H9 (cell line): ENCODE measurements around the gene TGM4. TPM values are rescaled to one million over a fixed set of nuclear protein-coding genes. Genes with fewer than 3 reads are reported as not detected.

ENCODE experiments used
- DNase-seq: peaks from one replicate; pipeline ENCODE4 v3.0.0-alpha.2; 2017
- H2AFZ ChIP-seq: one replicate; pipeline ENCODE4 v1.6.1; 2013; ENCODE audit warnings: mild to moderate bottlenecking, low read length, control low read depth, moderate library complexity
- H2AK5ac ChIP-seq: 2 replicates; pipeline ENCODE4 v1.6.1; 2013; ENCODE audit warnings: low read length, control low read depth, mixed read lengths; ENCODE audit not compliant: insufficient read length
- H2BK120ac ChIP-seq: one replicate; pipeline ENCODE4 v1.6.1; 2013; ENCODE audit warnings: low read depth, mild to moderate bottlenecking, low read length, control low read depth, inconsistent platforms; ENCODE audit not compliant: poor library complexity, severe bottlenecking
- H2BK12ac ChIP-seq: 2 replicates; pipeline ENCODE4 v1.6.1; 2013; ENCODE audit warnings: low read length, control low read depth, mixed read lengths, low read depth; ENCODE audit not compliant: insufficient read length
- H2BK15ac ChIP-seq: 2 replicates; pipeline ENCODE4 v1.6.1; 2013; ENCODE audit warnings: low read depth, low read length, control low read depth
- H2BK20ac ChIP-seq: one replicate; pipeline ENCODE4 v1.6.1; 2013; ENCODE audit warnings: low read depth, mild to moderate bottlenecking, low read length, control low read depth, inconsistent platforms; ENCODE audit not compliant: poor library complexity, severe bottlenecking
- H2BK5ac ChIP-seq: 2 replicates; pipeline ENCODE4 v1.6.1; 2013; ENCODE audit warnings: low read length, control low read depth, mixed read lengths; ENCODE audit not compliant: insufficient read length
- H3K14ac ChIP-seq: 2 replicates; pipeline ENCODE4 v1.6.1; 2013; ENCODE audit warnings: low read length, control low read depth; ENCODE audit not compliant: insufficient read depth
- H3K18ac ChIP-seq: 2 replicates; pipeline ENCODE4 v1.6.1; 2013; ENCODE audit warnings: low read depth, mild to moderate bottlenecking, mixed read lengths, low read length, control low read depth; ENCODE audit not compliant: insufficient read length
- H3K23ac ChIP-seq: 2 replicates; pipeline ENCODE4 v1.6.1; 2013; ENCODE audit warnings: low read length, control low read depth, mixed read lengths, low read depth; ENCODE audit not compliant: insufficient read length
- H3K23me2 ChIP-seq: 2 replicates; pipeline ENCODE4 v1.6.1; 2013; ENCODE audit warnings: low read depth, mild to moderate bottlenecking, mixed read lengths, low read length, control low read depth; ENCODE audit not compliant: insufficient read length, poor library complexity, severe bottlenecking
- H3K27ac ChIP-seq: 2 replicates; pipeline ENCODE4 v1.5.1; 2013; ENCODE audit warnings: low read length, control low read depth, mixed read lengths, low read depth; ENCODE audit not compliant: insufficient read length
- H3K27me3 ChIP-seq: 2 replicates; pipeline ENCODE4 v1.6.1; 2013; ENCODE audit warnings: low read length, control low read depth, inconsistent platforms; ENCODE audit not compliant: insufficient read depth
- H3K4ac ChIP-seq: 2 replicates; pipeline ENCODE4 v1.6.1; 2013; ENCODE audit warnings: low read depth, mild to moderate bottlenecking, control low read depth, inconsistent platforms, low read length, moderate library complexity
- H3K4me1 ChIP-seq: 2 replicates; pipeline ENCODE4 v1.6.1; 2013; ENCODE audit warnings: low read length, control low read depth, inconsistent platforms; ENCODE audit not compliant: insufficient read depth
- H3K4me2 ChIP-seq: 2 replicates; pipeline ENCODE4 v1.6.1; 2013; ENCODE audit warnings: low read length, control low read depth, mixed read lengths; ENCODE audit not compliant: insufficient read length, insufficient read depth
- H3K56ac ChIP-seq: 2 replicates; pipeline ENCODE4 v1.6.1; 2013; ENCODE audit warnings: low read depth, mild to moderate bottlenecking, mixed read lengths, low read length, control low read depth; ENCODE audit not compliant: insufficient read length
- H3K79me1 ChIP-seq: 2 replicates; pipeline ENCODE4 v1.6.1; 2013; ENCODE audit warnings: low read depth, mild to moderate bottlenecking, moderate library complexity, low read length, control low read depth, inconsistent platforms; ENCODE audit not compliant: insufficient read depth, poor library complexity, severe bottlenecking
- H3K79me2 ChIP-seq: 2 replicates; pipeline ENCODE4 v1.6.1; 2013; ENCODE audit warnings: low read length, control low read depth, inconsistent platforms; ENCODE audit not compliant: insufficient read depth
- H3K9ac ChIP-seq: 2 replicates; pipeline ENCODE4 v1.6.1; 2013; ENCODE audit warnings: low read length, control low read depth, mixed read lengths; ENCODE audit not compliant: insufficient read length; ENCODE audit errors: extremely low read depth
- H3K9me3 ChIP-seq: one replicate; pipeline ENCODE4 v1.6.1; 2013; ENCODE audit warnings: low read depth, low read length, inconsistent platforms; ENCODE audit not compliant: control insufficient read depth
- H3T11ph ChIP-seq: one replicate; pipeline ENCODE4 v1.6.1; 2013; ENCODE audit warnings: mild to moderate bottlenecking, low read length, control low read depth, inconsistent platforms
- H4K20me1 ChIP-seq: one replicate; pipeline ENCODE4 v1.6.1; 2013; ENCODE audit not compliant: control insufficient read depth, insufficient read length, insufficient read depth
- H4K5ac ChIP-seq: 2 replicates; pipeline ENCODE4 v1.6.1; 2013; ENCODE audit warnings: low read depth, mild to moderate bottlenecking, mixed read lengths, low read length, control low read depth; ENCODE audit not compliant: insufficient read length
- H4K8ac ChIP-seq: replicated peaks from 2 replicates; pipeline ENCODE4 v1.6.1; 2013; ENCODE audit warnings: low read length, control low read depth, mixed read lengths, low read depth; ENCODE audit not compliant: insufficient read length
- H4K91ac ChIP-seq: 2 replicates; pipeline ENCODE4 v1.6.1; 2013; ENCODE audit warnings: low read depth, mild to moderate bottlenecking, moderate library complexity, mixed read lengths, low read length, control low read depth; ENCODE audit not compliant: insufficient read length
- H3K27ac Mint-ChIP-seq, 3 experiments: 2 replicates in 2 of 3; 3 replicates in 1 of 3; pipeline ENCODE4 v1.8.0; 2020 to 2021; ENCODE audit warnings: mixed read lengths in 3 of 3, mild to moderate bottlenecking in 1 of 3, moderate library complexity in 1 of 3
- H3K27me3 Mint-ChIP-seq: 2 replicates; pipeline ENCODE4 v1.8.0; 2021; ENCODE audit warnings: low read depth, mild to moderate bottlenecking, moderate library complexity, mixed read lengths
- H3K36me3 Mint-ChIP-seq, 3 experiments: 2 replicates in 2 of 3; 3 replicates in 1 of 3; pipeline ENCODE4 v1.8.0; 2020 to 2021; ENCODE audit warnings: low read depth in 3 of 3, mixed read lengths in 3 of 3; ENCODE audit not compliant: insufficient read depth in 1 of 3
- H3K4me1 Mint-ChIP-seq, 2 experiments: 2 replicates each; pipeline ENCODE4 v1.8.0; 2020; ENCODE audit warnings: mixed read lengths in 2 of 2
- H3K4me3 Mint-ChIP-seq, 2 experiments: 2 replicates in 1 of 2; 3 replicates in 1 of 2; pipeline ENCODE4 v1.8.0; 2020 to 2021; ENCODE audit warnings: mild to moderate bottlenecking in 2 of 2, mixed read lengths in 2 of 2, moderate library complexity in 1 of 2
- H3K9me3 Mint-ChIP-seq, 2 experiments: 2 replicates in 1 of 2; 3 replicates in 1 of 2; pipeline ENCODE4 v1.8.0; 2020; ENCODE audit warnings: mild to moderate bottlenecking in 2 of 2, mixed read lengths in 2 of 2, moderate library complexity in 1 of 2
- CTCF ChIP-seq: fragments of 200-600 bp; sonication (generic); conservative IDR thresholded peaks from 3 replicates; pipeline ENCODE4 v1.8.0; 2021; ENCODE audit warnings: antibody characterized with exemption, mild to moderate bottlenecking
- WGBS: extraction: QIAGEN DNeasy Blood & Tissue Kit; methylation state at CpG from one replicate; pipeline ENCODE4 v1.1.7; 2013; ENCODE audit warnings: missing lambda C conversion rate, low lambda C conversion rate, mixed read lengths; ENCODE audit not compliant: insufficient read length; ENCODE audit errors: extremely low coverage; 5-methylcytosine and 5-hydroxymethylcytosine counted together
- total RNA-seq: library from RNA; stranded (reverse); gene quantifications from 2 replicates; pipeline ENCODE4 v1.2.1, GENCODE V29; 2021

The TGM4 gene
- total RNA-seq, 1 experiment from 2014 or later, result not detected

- H3K4ac ChIP-seq, result no peak overlapping the region
- H2AFZ ChIP-seq, result no peak overlapping the region
Observed at GRCh38 chr3:44877333-44877732, 2.9 kb downstream of the TGM4 start.

More at GRCh38 chr3:44877333-44877732, 2.9 kb downstream of the TGM4 start:
- Histone ChIP-seq H3K9me3 (no peaks in the 10 kb centered on the region), H4K20me1 (no peaks in the 10 kb centered on the region), H3K23me2 (no peaks in the 10 kb centered on the region), H3K18ac (no peak overlapping the region), H3K9ac (no peak overlapping the region), H4K8ac (no peak overlapping the region), H3T11ph (no peak overlapping the region), H3K56ac (no peak overlapping the region), H3K4me2 (no peak overlapping the region), H3K79me1 (no peaks in the 10 kb centered on the region), H2BK20ac (no peak overlapping the region), H3K23ac (no peak overlapping the region), H3K27me3 (no peaks in the 10 kb centered on the region), H2AK5ac (no peak overlapping the region), H4K5ac (no peak overlapping the region), H3K14ac (no peak overlapping the region), H2BK15ac (no peak overlapping the region), H2BK120ac (no peak overlapping the region), H3K27ac (no peak overlapping the region), H2BK5ac (no peak overlapping the region), H3K79me2 (no peaks in the 10 kb centered on the region), H4K91ac (no peak overlapping the region), H2BK12ac (no peak overlapping the region), H3K4me1 (no peaks in the 10 kb centered on the region)
- H3K27ac Mint-ChIP-seq, result no peak overlapping the region
- no CpG with 5 or more reads among the region's 3 CpGs for WGBS
- no peaks in the 10 kb centered on the region for H3K36me3 Mint-ChIP-seq
- no peak for TF ChIP-seq CTCF
- no peak overlapping the region for H3K4me3 Mint-ChIP-seq
- H3K9me3 Mint-ChIP-seq, result no peaks in the 10 kb centered on the region
- H3K4me1 Mint-ChIP-seq, result peaks cover 0 to 3% of the 10 kb centered on the region in 2 experiments; a peak in 1 of 4 replicates
- DNase-seq, result no peak
- peaks cover 1% of the 10 kb centered on the region; the same call in 1 of the 2 replicates for H3K27me3 Mint-ChIP-seq
